HG03175 (cell line): ENCODE data around the gene ANXA5.

Experiments used
- ATAC-seq: cut with Tn5 transposase; IDR thresholded peaks from one replicate; pipeline ENCODE4 v1.9.1; 2021; ENCODE audit warnings: mild to moderate bottlenecking, moderate library complexity; ENCODE audit not compliant: unreplicated experiment

ANXA5 gene

GRCh38 chr4:121712001-121712651, 15.3 kb upstream of the ANXA5 start:
- ATAC-seq, result no peak

- peak; percentile 80 for ATAC-seq
Observed at GRCh38 chr4:121711263-121712000, 14.7 kb upstream of the ANXA5 start.

GRCh38 chr4:121709766-121710405, 13.1 kb upstream of the ANXA5 start:
- no peak for ATAC-seq

- ATAC-seq, result no peak
Observed at GRCh38 chr4:121707344-121707743, 10.6 kb upstream of the ANXA5 start.

GRCh38 chr4:121706595-121707021, 9.8 kb upstream of the ANXA5 start:
- peak; percentile 70 for ATAC-seq

- no peak for ATAC-seq
Observed at GRCh38 chr4:121705521-121705920, 8.7 kb upstream of the ANXA5 start.

- ATAC-seq, result no peak
Observed at GRCh38 chr4:121702136-121702535, 5.4 kb upstream of the ANXA5 start.

GRCh38 chr4:121701263-121701662, 4.5 kb upstream of the ANXA5 start:
- no peak for ATAC-seq

GRCh38 chr4:121698236-121698671, 1.5 kb upstream of the ANXA5 start:
- ATAC-seq, result no peak

- no peak for ATAC-seq
Observed at GRCh38 chr4:121697564-121697963, 784 bp upstream of the ANXA5 start.

GRCh38 chr4:121696170-121696580, 605 bp downstream of the ANXA5 start:
- peak; percentile 30 for ATAC-seq

- no peak for ATAC-seq
Observed at GRCh38 chr4:121693886-121694285, 2.9 kb downstream of the ANXA5 start.

- no peak for ATAC-seq
Observed at GRCh38 chr4:121693450-121693849, 3.3 kb downstream of the ANXA5 start.

GRCh38 chr4:121692261-121692660, 4.5 kb downstream of the ANXA5 start:
- ATAC-seq, result no peak

GRCh38 chr4:121690001-121690400, 6.8 kb downstream of the ANXA5 start:
- ATAC-seq, result no peak

- ATAC-seq, result no peak
Observed at GRCh38 chr4:121688701-121689100, 8.1 kb downstream of the ANXA5 start.

GRCh38 chr4:121688261-121688660, 8.5 kb downstream of the ANXA5 start:
- ATAC-seq, result no peak

GRCh38 chr4:121686255-121686654, 10.5 kb downstream of the ANXA5 start:
- ATAC-seq, result no peak

GRCh38 chr4:121685257-121685656, 11.5 kb downstream of the ANXA5 start:
- ATAC-seq, result no peak

- no peak for ATAC-seq
Observed at GRCh38 chr4:121684561-121684960, 12.2 kb downstream of the ANXA5 start.

GRCh38 chr4:121684016-121684415, 12.8 kb downstream of the ANXA5 start:
- no peak for ATAC-seq

GRCh38 chr4:121680571-121680970, 16.2 kb downstream of the ANXA5 start:
- ATAC-seq, result no peak
